Gastroesophageal sphincter (tissue), 4 donors: ENCODE measurements around the gene MOV10L1. TPM values are rescaled to one million over a fixed set of nuclear protein-coding genes. Genes with fewer than 3 reads are reported as not detected.

Source experiments
- ATAC-seq: fragments of 150-250 bp; one replicate; pipeline ENCODE4 v1.9.1; 2016; ENCODE audit warnings: mild to moderate bottlenecking, moderate library complexity
- H3K27ac ChIP-seq, 4 donors: fragments of 200-600 bp; sonication (generic) in 3 of 4; 1 replicate in 3 of 4; 2 replicates in 1 of 4; pipeline ENCODE4 v1.5.1; 2016 to 2019
- H3K27me3 ChIP-seq: fragments of 200-600 bp; sonication (generic); one replicate; pipeline ENCODE4 v1.5.1; 2019
- H3K36me3 ChIP-seq, 2 donors: fragments of 200-600 bp; sonication (generic); one replicate each; pipeline ENCODE4 v1.5.1; 2019; ENCODE audit warnings: control low read depth in 1 of 2
- H3K4me1 ChIP-seq, 3 donors: fragments of 200-600 bp; sonication (generic); 1 replicate in 2 of 3; 2 replicates in 1 of 3; pipeline ENCODE4 v1.5.1; 2016 to 2019; ENCODE audit warnings: control low read depth in 2 of 3
- H3K4me3 ChIP-seq, 2 donors: fragments of 200-600 bp; sonication (generic); one replicate each; pipeline ENCODE4 v1.5.1; 2019; ENCODE audit warnings: mild to moderate bottlenecking in 1 of 2, moderate library complexity in 1 of 2
- H3K9me3 ChIP-seq, 3 donors: fragments of 200-600 bp; sonication (generic); one replicate each; pipeline ENCODE4 v1.5.1; 2017 to 2019; ENCODE audit warnings: control low read depth in 2 of 3
- EP300 ChIP-seq: sonication (generic); formaldehyde crosslinking; IDR thresholded peaks from one replicate; pipeline ENCODE4 v1.6.1; 2017; ENCODE audit warnings: antibody characterized with exemption, mild to moderate bottlenecking
- POLR2A ChIP-seq, 2 donors: fragments of 450-650 bp; IDR thresholded peaks; one replicate each; pipeline ENCODE4 v1.6.1; 2017; ENCODE audit warnings: antibody characterized with exemption in 2 of 2, mild to moderate bottlenecking in 2 of 2, moderate library complexity in 1 of 2
- POLR2AphosphoS5 ChIP-seq: sonication (generic); formaldehyde crosslinking; IDR thresholded peaks from one replicate; pipeline ENCODE4 v1.6.1; 2017; ENCODE audit warnings: antibody characterized with exemption
- WGBS, 2 donors: methylation state at CpG; one replicate each; pipeline ENCODE4 v1.1.5; 2018; ENCODE audit warnings: low coverage in 1 of 2; 5-methylcytosine and 5-hydroxymethylcytosine counted together
- total RNA-seq, 4 donors: library from RNA; depleted of rRNA; stranded (reverse); fragments of >200 nt; gene quantifications; one replicate each; pipeline ENCODE4 v1.1.0, GENCODE V29; 2016
- TF ChIP-seq, protein P1 (sequence below), 4 experiments: fragments of 200-600 bp in 2 of 4; fragments of 450-650 bp in 2 of 4; sonication (generic) in 1 of 4; IDR thresholded peaks; one replicate each; pipeline ENCODE4 v1.5.1; 2017 to 2019; ENCODE audit warnings: antibody characterized with exemption in 4 of 4, mild to moderate bottlenecking in 2 of 4, moderate library complexity in 2 of 4

Gene MOV10L1
- total RNA-seq, 4 donors from 2014 or later: 0.78 TPM; not detected in 3

DNA sequence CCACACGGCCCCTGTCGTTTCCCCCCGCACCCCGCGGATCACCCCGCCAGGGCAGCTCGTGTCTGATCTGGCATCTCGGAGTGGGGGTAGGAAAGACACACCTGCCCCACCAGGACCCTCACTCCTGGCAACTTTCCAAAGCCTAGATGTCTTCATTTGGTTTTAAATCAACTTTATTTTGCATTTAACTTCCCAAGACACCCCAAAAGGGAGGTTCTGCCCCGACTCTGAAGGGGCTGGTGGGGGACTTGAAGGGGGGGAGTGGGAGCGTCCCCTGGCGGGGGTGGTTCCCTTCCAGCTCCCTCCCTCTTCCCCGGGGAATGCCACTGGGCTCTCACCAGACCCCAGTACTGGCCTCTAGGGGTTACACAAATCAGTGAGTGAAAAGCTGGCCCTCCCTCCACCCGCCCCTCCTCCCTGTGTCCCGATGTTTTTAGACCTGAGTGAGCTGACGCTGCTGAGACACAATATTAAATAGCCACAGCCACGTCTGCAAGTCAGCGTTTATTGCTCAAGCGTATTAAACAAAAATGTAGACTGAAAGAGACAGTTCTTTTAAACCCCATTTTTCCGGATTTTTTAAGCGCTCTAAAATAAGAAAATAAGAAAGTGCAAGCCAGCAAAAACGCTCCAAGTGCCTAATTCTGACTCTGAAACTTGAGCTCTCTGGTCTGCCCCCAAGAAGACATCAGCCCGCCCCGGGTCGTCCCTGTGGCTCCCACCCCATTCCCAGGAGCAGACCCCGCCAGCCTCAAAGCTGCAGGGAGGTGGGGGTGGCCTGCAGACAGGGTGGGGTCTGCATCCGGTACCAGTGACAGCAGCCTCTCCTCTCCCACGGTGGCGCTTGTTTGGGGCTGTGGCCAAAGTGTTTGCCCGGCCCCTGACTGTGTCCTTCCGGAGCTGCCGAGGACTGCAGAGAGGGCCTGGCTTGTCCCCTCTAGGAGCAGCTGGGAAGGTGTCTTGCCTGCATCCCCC is 30.6 kb upstream of the MOV10L1 start:
- ATAC-seq: no peak
- H3K4me3 ChIP-seq: peak overlapping the region in 1 of 2 donors; percentile 38
- 7% methylated on average over 5 to 10 of the region's 31 CpGs for WGBS, 2 donors
- H3K9me3 ChIP-seq: peaks cover 0 to 3% (median 0%) of the 10 kb centered on the region in 3 donors
- no peak overlapping the region for H3K27ac ChIP-seq
- peaks cover 0 to 20% (median 7%) of the 10 kb centered on the region in 3 donors for H3K4me1 ChIP-seq
- no peak for TF ChIP-seq POLR2AphosphoS5
- TF ChIP-seq POLR2A (IDR thresholded peaks at IDR 0.05): no peak
- TF ChIP-seq EP300: no peak
- TF ChIP-seq, protein P1, sequence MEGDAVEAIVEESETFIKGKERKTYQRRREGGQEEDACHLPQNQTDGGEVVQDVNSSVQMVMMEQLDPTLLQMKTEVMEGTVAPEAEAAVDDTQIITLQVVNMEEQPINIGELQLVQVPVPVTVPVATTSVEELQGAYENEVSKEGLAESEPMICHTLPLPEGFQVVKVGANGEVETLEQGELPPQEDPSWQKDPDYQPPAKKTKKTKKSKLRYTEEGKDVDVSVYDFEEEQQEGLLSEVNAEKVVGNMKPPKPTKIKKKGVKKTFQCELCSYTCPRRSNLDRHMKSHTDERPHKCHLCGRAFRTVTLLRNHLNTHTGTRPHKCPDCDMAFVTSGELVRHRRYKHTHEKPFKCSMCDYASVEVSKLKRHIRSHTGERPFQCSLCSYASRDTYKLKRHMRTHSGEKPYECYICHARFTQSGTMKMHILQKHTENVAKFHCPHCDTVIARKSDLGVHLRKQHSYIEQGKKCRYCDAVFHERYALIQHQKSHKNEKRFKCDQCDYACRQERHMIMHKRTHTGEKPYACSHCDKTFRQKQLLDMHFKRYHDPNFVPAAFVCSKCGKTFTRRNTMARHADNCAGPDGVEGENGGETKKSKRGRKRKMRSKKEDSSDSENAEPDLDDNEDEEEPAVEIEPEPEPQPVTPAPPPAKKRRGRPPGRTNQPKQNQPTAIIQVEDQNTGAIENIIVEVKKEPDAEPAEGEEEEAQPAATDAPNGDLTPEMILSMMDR (IDR thresholded peaks at IDR 0.05): no peak
- no peaks in the 10 kb centered on the region for H3K36me3 ChIP-seq
- peaks cover 85% of the 10 kb centered on the region for H3K27me3 ChIP-seq

GRCh38 chr22:50059881-50060262 is 29.9 kb upstream of the MOV10L1 start:
- ATAC-seq: no peak
- H3K4me1 ChIP-seq: peaks cover 0 to 20% (median 7%) of the 10 kb centered on the region in 3 donors
- TF ChIP-seq POLR2A (IDR thresholded peaks at IDR 0.05) (no peak), POLR2AphosphoS5 (no peak), EP300 (no peak)
- TF ChIP-seq, protein P1 (IDR thresholded peaks at IDR 0.05): no peak
- WGBS, 2 donors: 82% methylated on average over 7 of the region's 7 CpGs; no CpG with 5 or more reads in 1 of the 2 donors
- H3K9me3 ChIP-seq: no peaks in the 10 kb centered on the region
- H3K27ac ChIP-seq: no peak overlapping the region
- H3K36me3 ChIP-seq: no peaks in the 10 kb centered on the region
- peaks cover 86% of the 10 kb centered on the region for H3K27me3 ChIP-seq
- H3K4me3 ChIP-seq: no peak overlapping the region

- peaks cover 86% of the 10 kb centered on the region for H3K27me3 ChIP-seq
- TF ChIP-seq POLR2AphosphoS5: no peak
- TF ChIP-seq, protein P1 (IDR thresholded peaks at IDR 0.05): no peak
- no peak for TF ChIP-seq POLR2A (IDR thresholded peaks at IDR 0.05)
- TF ChIP-seq EP300: no peak
- peaks cover 0 to 20% (median 7%) of the 10 kb centered on the region in 3 donors for H3K4me1 ChIP-seq
- H3K27ac ChIP-seq: no peak overlapping the region
- H3K4me3 ChIP-seq: no peak overlapping the region
- H3K36me3 ChIP-seq: no peaks in the 10 kb centered on the region
- 77% methylated on average over 8 of the region's 28 CpGs; no CpG with 5 or more reads in 1 of the 2 donors for WGBS, 2 donors
- no peak for ATAC-seq
- H3K9me3 ChIP-seq: no peaks in the 10 kb centered on the region
These were observed 29.2 kb upstream of the MOV10L1 start for GRCh38 chr22:50060441-50061140.

DNA sequence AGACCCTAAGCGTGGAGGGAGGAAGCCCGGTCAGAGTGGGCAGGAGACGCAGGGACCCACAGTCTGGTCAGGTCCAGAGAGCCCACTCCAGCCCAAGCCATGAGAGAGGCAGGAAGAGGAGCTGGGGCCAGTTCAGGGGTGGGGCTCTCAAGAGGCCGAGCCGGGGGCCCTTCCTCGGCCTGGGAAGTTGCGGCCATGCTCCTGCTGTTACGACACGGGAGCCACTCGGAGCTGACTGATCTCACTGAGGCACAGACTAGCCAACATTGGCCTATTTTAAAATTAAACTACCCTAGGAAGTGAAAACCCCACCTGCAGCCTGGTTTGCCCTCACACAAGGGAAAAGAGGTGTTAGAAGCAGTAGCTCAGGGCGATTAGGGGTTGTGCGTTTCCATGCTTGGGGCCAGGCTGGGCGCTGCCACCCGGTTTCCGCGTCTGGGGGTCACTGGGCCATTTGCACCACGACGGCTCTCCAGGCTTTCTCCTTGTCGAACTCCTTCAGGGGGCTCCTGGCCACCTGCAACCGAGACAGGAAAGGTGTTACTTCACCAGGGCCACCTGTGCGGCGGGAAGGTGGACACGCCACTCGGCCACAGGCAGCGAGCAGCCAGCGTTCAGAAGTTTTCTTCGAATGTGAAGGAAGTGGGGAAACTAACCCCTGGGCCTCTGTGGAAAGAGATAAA is 28.5 kb upstream of the MOV10L1 start:
- no peak for ATAC-seq
- Histone ChIP-seq H3K36me3 (no peaks in the 10 kb centered on the region), H3K4me3 (no peak overlapping the region), H3K27ac (no peak overlapping the region), H3K9me3 (no peaks in the 10 kb centered on the region), H3K4me1 (peaks cover 0 to 20% (median 7%) of the 10 kb centered on the region in 3 donors), H3K27me3 (peaks cover 89% of the 10 kb centered on the region)
- 50 to 70% methylated on average over 2 to 6 of the region's 27 CpGs for WGBS, 2 donors
- TF ChIP-seq, protein P1 (IDR thresholded peaks at IDR 0.05): no peak
- TF ChIP-seq POLR2AphosphoS5 (no peak), POLR2A (IDR thresholded peaks at IDR 0.05) (no peak), EP300 (no peak)
